Right forelimb (tissue), 1 donor: ENCODE data around the gene RAB12.
A peak's percentile ranks its signal among the peaks of the same experiment; 100 is the strongest.
"Not testable (repeated sequence)": the region's sequence is repeated elsewhere in the genome, so short reads cannot be mapped to it uniquely, and the experiment has no call there.

Experiments
- DNase-seq: peaks from one replicate; pipeline ENCODE4 v3.0.0-alpha.2; 2018

Gene RAB12

GRCh38 chr18:8614875-8615274 lies 5.6 kb downstream of the RAB12 start:
- DNase-seq = no peak

GRCh38 chr18:8615397-8616027 lies 6.3 kb downstream of the RAB12 start:
- peak; percentile 57 for DNase-seq

- no peak for DNase-seq
These were observed 6.8 kb downstream of the RAB12 start for GRCh38 chr18:8616028-8616401.

GRCh38 chr18:8617907-8618306 lies 8.7 kb downstream of the RAB12 start:
- no peak for DNase-seq

- no peak for DNase-seq
These were observed 9.8 kb downstream of the RAB12 start for GRCh38 chr18:8619041-8619440.

GRCh38 chr18:8619835-8620577 lies 10.8 kb downstream of the RAB12 start:
- no peak for DNase-seq

- no peak for DNase-seq
These were observed 11.6 kb downstream of the RAB12 start for GRCh38 chr18:8620845-8621244.

- not testable (repeated sequence) for DNase-seq
These were observed 13.4 kb downstream of the RAB12 start for GRCh38 chr18:8622625-8623024.

GRCh38 chr18:8623549-8624106 lies 14.4 kb downstream of the RAB12 start:
- DNase-seq = no peak

- no peak for DNase-seq
These were observed 16.3 kb downstream of the RAB12 start for GRCh38 chr18:8625461-8626092.

GRCh38 chr18:8626414-8627106 lies 17.3 kb downstream of the RAB12 start:
- no peak for DNase-seq

GRCh38 chr18:8627107-8627472 lies 17.9 kb downstream of the RAB12 start:
- no peak for DNase-seq

- DNase-seq = no peak
These were observed 18.3 kb downstream of the RAB12 start for GRCh38 chr18:8627540-8627939.

GRCh38 chr18:8629602-8630001 lies 20.4 kb downstream of the RAB12 start:
- no peak for DNase-seq

- DNase-seq = no peak
These were observed 21.3 kb downstream of the RAB12 start for GRCh38 chr18:8630546-8630945.

GRCh38 chr18:8631265-8631664 lies 22.0 kb downstream of the RAB12 start:
- no peak for DNase-seq

- DNase-seq = no peak
These were observed 23.1 kb downstream of the RAB12 start for GRCh38 chr18:8632386-8632785.

GRCh38 chr18:8634508-8634907 lies 25.3 kb downstream of the RAB12 start:
- DNase-seq = no peak

GRCh38 chr18:8635087-8635486 lies 25.9 kb downstream of the RAB12 start:
- DNase-seq = no peak

- DNase-seq = no peak
These were observed 30.5 kb downstream of the RAB12 start for GRCh38 chr18:8639762-8640161.

GRCh38 chr18:8643326-8643878 lies 34.2 kb downstream of the RAB12 start:
- no peak for DNase-seq

GRCh38 chr18:8647359-8647758 lies 38.1 kb downstream of the RAB12 start:
- not testable (repeated sequence) for DNase-seq
